Immature natural killer cell (primary cell): Measurements from ENCODE around the gene DDX47. TPM values are rescaled to one million over a fixed set of nuclear protein-coding genes. Genes with fewer than 3 reads are reported as not detected.

Experiments used
- DNase-seq, 3 donors: peaks; one replicate each; pipeline ENCODE4 v3.0.0; 2022; ENCODE audit warnings: mixed read lengths in 1 of 3
- H3K27ac Mint-ChIP-seq, 6 donors: one replicate each; pipeline ENCODE4 v1.8.0; 2020; ENCODE audit warnings: mixed read lengths in 6 of 6, mild to moderate bottlenecking in 5 of 6, inconsistent platforms in 4 of 6, moderate library complexity in 3 of 6
- H3K27me3 Mint-ChIP-seq, 3 donors: one replicate each; pipeline ENCODE4 v1.8.0; 2020 to 2021; ENCODE audit warnings: low read depth in 3 of 3, mild to moderate bottlenecking in 3 of 3, mixed read lengths in 3 of 3, moderate library complexity in 3 of 3, inconsistent platforms in 1 of 3
- H3K36me3 Mint-ChIP-seq, 3 donors: one replicate each; pipeline ENCODE4 v1.8.0; 2020; ENCODE audit warnings: mixed read lengths in 3 of 3, inconsistent platforms in 2 of 3, mild to moderate bottlenecking in 2 of 3
- H3K4me1 Mint-ChIP-seq, 2 donors: one replicate each; pipeline ENCODE4 v1.8.0; 2020; ENCODE audit warnings: inconsistent platforms in 2 of 2, mild to moderate bottlenecking in 2 of 2, mixed read lengths in 2 of 2, moderate library complexity in 1 of 2
- H3K4me3 Mint-ChIP-seq, 5 donors: one replicate each; pipeline ENCODE4 v1.8.0; 2020; ENCODE audit warnings: mild to moderate bottlenecking in 5 of 5, mixed read lengths in 5 of 5, inconsistent platforms in 3 of 5, moderate library complexity in 3 of 5
- H3K9me3 Mint-ChIP-seq, 6 donors: one replicate each; pipeline ENCODE4 v1.8.0; 2020; ENCODE audit warnings: mild to moderate bottlenecking in 6 of 6, mixed read lengths in 6 of 6, inconsistent platforms in 4 of 6, moderate library complexity in 3 of 6
- polyA plus RNA-seq, 3 donors: library from polyadenylated mRNA; unstranded; fragments of 300-500 nt; fragmentation: Illumina TruSeq; gene quantifications; one replicate each; pipeline ENCODE4 v1.2.3, GENCODE V29; 2021

The DDX47 gene
- polyA plus RNA-seq, result 10 to 100 TPM; 39.3 to 62.7 (median 51.1) TPM

DNA sequence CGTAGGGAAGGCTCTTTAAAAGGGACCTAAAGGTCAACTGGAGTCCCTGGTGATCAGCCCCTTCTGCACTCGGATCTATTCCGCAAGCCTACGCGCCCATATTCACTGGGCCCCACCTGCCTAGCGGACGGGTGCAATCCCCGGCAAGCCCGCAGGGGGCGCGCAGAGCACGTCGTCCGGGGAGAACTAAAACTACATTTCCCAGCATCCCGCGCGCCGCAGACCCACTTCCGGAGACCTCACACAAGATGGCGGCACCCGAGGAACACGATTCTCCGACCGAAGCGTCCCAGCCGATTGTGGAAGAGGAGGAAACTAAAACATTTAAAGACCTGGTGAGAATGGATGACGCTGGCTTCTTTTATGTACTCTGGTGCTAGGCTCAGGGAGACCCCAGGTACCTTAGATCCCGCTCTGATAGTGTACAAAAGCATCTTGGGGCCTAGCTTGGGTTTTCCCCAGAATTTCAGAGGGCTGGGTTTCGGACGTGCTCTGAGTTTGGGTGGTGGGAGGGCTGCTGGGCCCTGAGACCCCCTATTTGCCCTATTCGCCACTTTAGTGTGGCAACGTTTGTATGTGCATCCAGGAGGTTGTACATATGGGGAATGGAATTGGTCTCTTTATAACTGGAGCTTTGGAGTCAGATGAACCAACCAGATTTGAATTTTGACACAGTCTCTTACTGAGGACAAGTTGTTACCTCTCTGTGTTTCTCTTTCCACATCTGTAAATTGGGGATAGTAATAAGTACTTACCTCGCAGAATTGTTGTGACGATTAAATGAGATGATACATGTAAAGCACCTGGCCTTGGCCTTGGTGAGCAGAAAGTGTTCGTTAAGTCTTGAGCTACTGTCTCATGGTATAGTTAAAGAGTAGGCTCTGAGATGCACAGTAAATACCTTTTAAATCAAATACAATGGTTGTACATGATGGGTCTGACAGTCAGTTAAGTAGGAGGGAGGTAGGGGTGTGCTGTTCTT lies at the start of gene DDX47:
Gene DDX47 (plus strand): TSS at position 227 of the 982 bp plus-strand sequence. CDS start 22 bp downstream, at position 249.
- Mint-ChIP-seq H3K27ac (peak within 1 kb of the TSS; percentile 90 to 96 (median 92)), H3K36me3 (peaks cover 10 to 14% (median 12%) of the 10 kb centered on the region in 3 donors), H3K27me3 (peaks cover 0 to 7% (median 0%) of the 10 kb centered on the region in 3 donors), H3K4me1 (peaks cover 47 to 56% of the 10 kb centered on the region in 2 donors), H3K4me3 (peak within 1 kb of the TSS; percentile 92 to 97 (median 92)), H3K9me3 (no peaks in the 10 kb centered on the region)
- peak; percentile 93 to 94 (median 94) for DNase-seq

DNA sequence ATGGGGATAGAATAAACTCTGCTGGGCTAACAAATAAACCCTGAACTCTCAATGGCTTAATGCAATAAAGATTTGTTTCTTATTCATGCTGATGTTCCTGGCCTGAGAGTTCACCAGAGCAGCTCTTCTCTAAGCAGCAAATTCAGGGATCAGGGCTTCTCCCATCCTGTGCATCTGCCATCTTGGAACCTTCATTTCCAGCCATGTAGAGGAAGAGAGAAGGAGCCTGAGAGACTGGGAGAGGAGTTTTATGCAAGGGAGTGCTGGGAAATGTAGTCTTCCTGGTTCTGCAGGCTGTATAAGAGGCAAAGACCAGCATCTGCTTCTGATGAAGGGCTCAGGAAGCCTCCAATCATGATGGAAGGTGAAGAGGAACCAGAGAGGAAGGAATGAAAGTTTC lies 48.3 kb upstream of the DDX47 start:
- Mint-ChIP-seq H3K4me1 (peaks cover 1 to 5% of the 10 kb centered on the region in 2 donors), H3K36me3 (peaks cover 2 to 14% (median 6%) of the 10 kb centered on the region in 3 donors), H3K27me3 (peaks cover 0 to 2% (median 0%) of the 10 kb centered on the region in 3 donors), H3K9me3 (peaks cover 0 to 3% (median 1%) of the 10 kb centered on the region in 6 donors), H3K4me3 (no peak overlapping the region), H3K27ac (peak overlapping the region in 1 of 6 donors; percentile 20)
- DNase-seq, result no peak

DNA sequence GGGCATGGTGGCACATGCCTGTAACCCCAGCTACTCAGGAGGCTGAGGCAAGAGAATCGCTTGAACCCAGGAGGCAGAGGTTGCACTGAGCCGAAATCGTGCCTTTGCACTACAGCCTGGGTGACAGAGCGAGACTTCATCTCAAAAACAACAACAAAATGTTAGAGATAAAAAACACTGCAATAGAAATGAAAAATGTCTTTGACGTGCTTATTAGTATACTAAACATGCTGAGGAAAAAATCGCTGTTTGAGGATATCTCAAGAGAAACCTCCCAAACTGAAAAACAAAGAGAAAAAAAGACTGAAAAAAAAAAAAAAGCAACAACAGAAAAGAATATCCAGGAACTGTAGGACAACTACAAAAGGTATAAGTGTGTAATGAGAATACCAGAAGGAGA lies 42.9 kb upstream of the DDX47 start:
- Mint-ChIP-seq H3K4me3 (no peak overlapping the region), H3K27me3 (peaks cover 0 to 2% (median 1%) of the 10 kb centered on the region in 3 donors), H3K4me1 (no peaks in the 10 kb centered on the region), H3K36me3 (peaks cover 5 to 10% (median 6%) of the 10 kb centered on the region in 3 donors), H3K9me3 (peaks cover 2 to 12% (median 4%) of the 10 kb centered on the region in 6 donors), H3K27ac (no peak overlapping the region)
- DNase-seq, result no peak

DNA sequence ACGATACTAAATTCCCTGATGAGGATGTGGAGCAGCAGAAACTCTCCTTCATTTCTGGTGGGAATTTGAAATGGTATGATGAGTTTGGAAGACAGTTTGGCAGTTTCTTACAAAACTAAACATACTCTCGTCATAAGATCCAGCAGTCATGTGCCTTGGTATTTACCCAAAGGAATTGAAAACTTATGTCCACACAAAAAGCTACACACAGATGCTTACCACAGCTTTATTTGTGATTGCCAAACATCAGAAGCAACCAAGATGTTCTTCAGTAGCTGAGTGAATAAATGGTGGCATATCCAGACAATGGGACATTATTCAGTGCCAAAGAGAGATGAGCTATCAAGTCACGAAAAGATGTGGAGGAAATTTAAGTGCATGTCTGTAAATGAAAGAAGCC lies 38.4 kb upstream of the DDX47 start:
- Mint-ChIP-seq H3K4me1 (no peaks in the 10 kb centered on the region), H3K9me3 (peaks cover 2 to 9% (median 3%) of the 10 kb centered on the region in 6 donors), H3K36me3 (peaks cover 0 to 5% (median 3%) of the 10 kb centered on the region in 3 donors), H3K27ac (no peak overlapping the region), H3K4me3 (no peak overlapping the region), H3K27me3 (peaks cover 0 to 1% (median 1%) of the 10 kb centered on the region in 3 donors)
- no peak for DNase-seq

DNA sequence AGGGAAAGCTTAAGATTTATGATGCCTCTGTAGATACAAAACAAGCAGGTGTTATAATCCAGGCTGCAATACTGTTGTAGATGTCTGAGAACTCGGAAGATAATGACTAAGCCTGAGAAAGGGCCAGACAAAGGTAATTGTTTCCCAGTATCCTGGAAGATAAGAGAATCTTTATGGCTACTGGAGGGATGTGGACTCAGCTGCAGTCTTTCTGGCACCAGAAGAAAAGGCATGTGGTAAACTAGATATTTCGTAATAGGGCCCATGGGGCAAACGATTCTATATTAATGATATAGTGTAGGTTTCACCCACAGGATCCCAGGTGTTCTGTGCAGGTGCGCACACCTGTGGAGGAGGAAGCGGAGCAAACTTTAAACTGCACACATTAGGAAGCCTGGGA lies 36.9 kb upstream of the DDX47 start:
- Mint-ChIP-seq H3K27me3 (peaks cover 0 to 1% (median 1%) of the 10 kb centered on the region in 3 donors), H3K27ac (no peak overlapping the region), H3K36me3 (no peaks in the 10 kb centered on the region), H3K4me1 (no peaks in the 10 kb centered on the region), H3K9me3 (no peaks in the 10 kb centered on the region), H3K4me3 (no peak overlapping the region)
- DNase-seq, result no peak

DNA sequence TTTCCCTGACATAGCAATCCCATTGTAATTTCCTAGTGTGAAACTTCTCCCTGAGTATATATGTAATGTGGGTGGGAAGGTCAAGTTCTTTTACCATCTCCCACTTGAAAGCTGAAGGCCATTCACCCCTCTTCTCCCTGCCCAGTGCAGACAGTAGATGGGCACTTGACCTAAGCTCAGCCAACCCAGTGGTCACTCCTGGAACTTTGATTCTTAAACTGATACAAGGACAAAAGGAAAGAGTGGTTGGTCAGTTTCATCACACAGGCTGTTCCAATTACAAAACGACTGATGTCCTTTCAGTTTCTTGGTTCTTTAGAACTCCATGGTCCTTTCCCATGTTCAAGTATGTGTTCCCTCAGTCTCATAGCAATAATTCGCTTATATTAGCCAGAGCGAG lies 36.1 kb upstream of the DDX47 start:
- Mint-ChIP-seq H3K4me1 (no peaks in the 10 kb centered on the region), H3K36me3 (no peaks in the 10 kb centered on the region), H3K27ac (no peak overlapping the region), H3K4me3 (no peak overlapping the region), H3K9me3 (no peaks in the 10 kb centered on the region), H3K27me3 (peaks cover 0 to 1% (median 1%) of the 10 kb centered on the region in 3 donors)
- DNase-seq, result no peak

DNA sequence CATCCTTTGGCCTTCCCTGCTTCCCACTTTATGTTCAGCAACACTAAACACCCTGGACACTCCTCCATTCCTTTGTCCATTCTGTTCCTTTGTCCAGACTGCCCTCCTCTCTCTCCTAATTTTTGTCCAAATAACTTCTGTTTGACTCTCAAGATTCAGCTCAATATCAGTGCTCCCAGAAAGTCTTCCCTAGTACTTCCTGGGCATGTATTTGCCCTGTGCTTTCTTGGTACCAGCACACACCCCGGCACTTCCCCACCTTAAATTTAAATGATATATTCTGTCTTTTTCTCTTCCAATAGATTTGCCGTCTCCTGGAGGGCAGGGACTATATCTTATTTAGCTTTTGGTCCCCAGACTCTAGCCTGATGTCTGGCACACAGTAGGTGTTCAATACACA lies 34.1 kb upstream of the DDX47 start:
- Mint-ChIP-seq H3K4me1 (no peaks in the 10 kb centered on the region), H3K36me3 (no peaks in the 10 kb centered on the region), H3K27me3 (peaks cover 0 to 1% (median 0%) of the 10 kb centered on the region in 3 donors), H3K4me3 (no peak overlapping the region), H3K27ac (no peak overlapping the region), H3K9me3 (no peaks in the 10 kb centered on the region)
- no peak for DNase-seq

DNA sequence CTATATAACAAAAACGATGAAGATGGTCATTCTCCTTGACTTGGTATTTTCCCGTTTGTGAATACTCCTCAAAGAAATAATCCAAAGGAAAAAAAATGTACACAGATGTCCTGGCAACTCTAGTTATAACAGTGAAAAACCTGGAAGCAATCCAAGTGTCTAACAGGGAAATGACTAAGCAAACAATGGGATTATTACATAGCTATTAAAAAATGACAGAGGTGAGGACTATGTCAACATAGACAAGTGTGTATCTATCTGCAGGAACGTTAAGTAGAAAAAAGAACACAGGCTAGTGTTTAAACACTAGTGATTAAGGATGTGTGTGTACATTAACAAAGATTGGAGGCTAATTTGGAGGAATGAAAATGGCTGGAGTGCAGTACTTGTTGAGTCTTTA lies 33.6 kb upstream of the DDX47 start:
- Mint-ChIP-seq H3K27ac (no peak overlapping the region), H3K27me3 (peaks cover 0 to 1% (median 0%) of the 10 kb centered on the region in 3 donors), H3K4me1 (no peaks in the 10 kb centered on the region), H3K9me3 (no peaks in the 10 kb centered on the region), H3K36me3 (no peaks in the 10 kb centered on the region), H3K4me3 (no peak overlapping the region)
- no peak for DNase-seq

DNA sequence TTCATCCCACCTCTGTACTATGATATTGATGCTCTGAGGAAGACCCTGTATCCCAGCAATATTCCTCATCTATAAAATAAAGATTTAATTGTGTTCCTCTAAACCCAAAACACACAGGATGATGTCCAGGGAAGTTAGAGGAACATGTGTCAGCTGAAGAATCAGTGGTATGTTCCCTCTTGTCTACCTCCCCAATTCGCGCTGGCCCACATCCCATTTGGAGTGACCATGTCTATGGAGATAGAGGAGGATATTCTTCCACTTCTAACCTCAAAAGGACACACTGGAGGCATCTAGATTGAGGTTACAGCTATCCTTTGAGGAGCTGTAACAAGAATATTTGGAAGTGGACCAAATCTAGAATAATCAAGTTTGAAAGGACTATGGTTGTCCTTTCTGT lies 29.0 kb upstream of the DDX47 start:
- peak overlapping the region in 1 of 5 donors; percentile 17 for H3K4me3 Mint-ChIP-seq
- DNase-seq, result no peak
- no peak overlapping the region for H3K27ac Mint-ChIP-seq
- H3K36me3 Mint-ChIP-seq, result no peaks in the 10 kb centered on the region
- no peaks in the 10 kb centered on the region for H3K9me3 Mint-ChIP-seq
- H3K4me1 Mint-ChIP-seq, result peaks cover 21 to 27% of the 10 kb centered on the region in 2 donors
- peaks cover 0 to 3% (median 0%) of the 10 kb centered on the region in 3 donors for H3K27me3 Mint-ChIP-seq

DNA sequence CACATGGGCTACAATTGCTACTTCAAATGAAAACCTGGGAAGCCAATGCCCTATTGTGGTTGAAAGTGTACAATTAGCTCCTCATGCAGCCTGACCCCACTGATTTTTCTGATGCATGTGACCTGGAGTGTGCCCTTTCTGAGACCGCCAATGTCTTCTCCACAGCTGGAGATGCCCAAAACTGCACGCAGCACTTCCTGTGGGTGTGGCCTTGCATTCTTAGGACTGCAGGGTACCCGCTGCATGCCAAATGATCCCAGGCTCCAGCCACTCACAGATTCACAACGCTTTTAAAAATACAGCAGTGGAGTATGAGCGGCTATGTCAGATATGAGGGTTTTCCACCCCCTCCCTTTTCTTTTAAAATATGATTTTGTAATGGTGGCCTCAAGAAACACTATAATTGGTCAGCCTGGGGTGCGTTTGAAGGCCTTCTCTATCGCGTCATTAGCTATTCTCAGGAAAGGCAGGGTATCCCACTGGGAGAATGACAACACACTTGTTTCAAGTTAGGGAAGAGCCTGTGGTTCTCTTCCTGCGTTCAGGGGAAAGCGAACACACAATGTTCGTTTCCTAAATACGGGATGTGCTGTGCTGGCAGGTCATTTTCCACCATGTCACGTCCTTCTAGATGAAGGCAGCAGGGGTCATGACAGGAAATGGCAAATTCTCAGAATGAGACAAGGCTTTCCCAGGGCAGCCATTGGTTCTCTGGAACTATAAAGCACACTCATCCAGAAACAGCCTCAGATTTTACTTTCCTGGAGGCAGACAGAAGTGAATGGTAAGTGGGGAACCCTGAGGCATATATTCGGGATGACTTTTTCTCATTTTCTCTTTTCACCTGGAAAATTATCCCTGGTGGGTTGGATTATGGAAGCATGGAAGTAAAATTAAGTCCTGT lies 28.0 kb upstream of the DDX47 start, which contains the start of gene APOLD1:
Gene APOLD1 (plus strand): TSS at position 749 of the 904 bp plus-strand sequence. CDS start 33 bp downstream, at position 782.
- Mint-ChIP-seq H3K27ac (peak within 1 kb of the TSS in 5 of 6 donors; percentile 37 to 74 (median 60)), H3K27me3 (peaks cover 0 to 3% (median 0%) of the 10 kb centered on the region in 3 donors), H3K36me3 (no peaks in the 10 kb centered on the region), H3K4me1 (peaks cover 21 to 27% of the 10 kb centered on the region in 2 donors), H3K4me3 (peak within 1 kb of the TSS; percentile 76 to 90 (median 82)), H3K9me3 (no peaks in the 10 kb centered on the region)
- DNase-seq, result no peak

DNA sequence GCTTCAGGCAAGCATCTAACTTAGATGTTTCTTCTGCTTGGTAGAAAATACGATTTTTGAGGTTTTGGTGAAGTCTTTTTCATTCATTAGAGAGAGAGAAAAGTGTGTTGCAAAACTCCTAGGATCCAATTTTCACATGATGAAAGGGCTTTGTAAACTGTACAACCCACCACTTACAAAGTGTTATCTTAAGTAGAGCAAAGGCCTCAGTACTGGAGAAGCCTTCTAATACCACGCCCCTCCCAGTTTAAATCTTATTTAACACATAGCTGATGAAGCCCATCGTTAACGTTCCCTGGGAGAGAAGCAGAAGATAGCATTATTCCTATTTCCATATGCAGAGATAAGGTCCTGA lies 26.8 kb upstream of the DDX47 start:
- no peaks in the 10 kb centered on the region for H3K9me3 Mint-ChIP-seq
- peak overlapping the region in 5 of 6 donors; percentile 37 to 74 (median 60) for H3K27ac Mint-ChIP-seq
- H3K27me3 Mint-ChIP-seq, result peaks cover 0 to 3% (median 0%) of the 10 kb centered on the region in 3 donors
- no peaks in the 10 kb centered on the region for H3K36me3 Mint-ChIP-seq
- H3K4me1 Mint-ChIP-seq, result peaks cover 21 to 27% of the 10 kb centered on the region in 2 donors
- peak overlapping the region; percentile 76 to 90 (median 82) for H3K4me3 Mint-ChIP-seq
- no peak for DNase-seq

DNA sequence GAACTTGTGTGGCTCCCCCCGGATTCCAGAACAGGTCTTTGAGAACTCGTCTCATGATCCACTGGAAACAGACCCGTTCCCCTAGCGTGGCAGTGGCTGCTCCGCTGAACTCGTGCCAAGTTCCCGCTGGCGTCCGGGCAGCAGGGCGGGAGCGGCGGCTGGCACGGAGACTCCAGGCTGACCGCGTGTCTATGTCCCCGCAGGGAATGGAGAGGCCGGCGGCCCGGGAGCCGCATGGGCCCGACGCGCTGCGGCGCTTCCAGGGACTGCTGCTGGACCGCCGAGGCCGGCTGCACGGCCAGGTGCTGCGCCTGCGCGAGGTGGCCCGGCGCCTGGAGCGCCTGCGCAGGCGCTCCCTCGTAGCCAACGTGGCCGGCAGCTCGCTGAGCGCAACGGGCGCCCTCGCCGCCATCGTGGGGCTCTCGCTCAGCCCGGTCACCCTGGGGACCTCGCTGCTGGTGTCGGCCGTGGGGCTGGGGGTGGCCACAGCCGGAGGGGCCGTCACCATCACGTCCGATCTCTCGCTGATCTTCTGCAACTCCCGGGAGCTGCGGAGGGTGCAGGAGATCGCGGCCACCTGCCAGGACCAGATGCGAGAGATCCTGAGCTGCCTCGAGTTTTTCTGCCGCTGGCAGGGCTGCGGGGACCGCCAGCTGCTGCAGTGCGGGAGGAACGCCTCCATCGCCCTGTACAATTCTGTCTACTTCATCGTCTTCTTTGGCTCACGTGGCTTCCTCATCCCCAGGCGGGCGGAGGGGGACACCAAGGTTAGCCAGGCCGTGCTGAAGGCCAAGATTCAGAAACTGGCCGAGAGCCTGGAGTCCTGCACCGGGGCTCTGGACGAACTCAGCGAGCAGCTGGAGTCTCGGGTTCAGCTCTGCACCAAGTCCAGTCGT lies 26.2 kb upstream of the DDX47 start:
- H3K4me1 Mint-ChIP-seq, result peaks cover 21 to 27% of the 10 kb centered on the region in 2 donors

More for the DNA sequence above, 26.2 kb upstream of the DDX47 start:
- Mint-ChIP-seq H3K27me3 (peaks cover 0 to 3% (median 0%) of the 10 kb centered on the region in 3 donors), H3K9me3 (no peaks in the 10 kb centered on the region), H3K27ac (peak overlapping the region; percentile 51 to 94 (median 84)), H3K4me3 (peak overlapping the region; percentile 79 to 90 (median 87)), H3K36me3 (no peaks in the 10 kb centered on the region)
- DNase-seq, result peak; percentile 74 to 81 (median 80)
